CD14-positive monocyte (primary cell): Measurements from ENCODE around the gene RBM44. TPM values are rescaled to one million over a fixed set of nuclear protein-coding genes. Genes with fewer than 3 reads are reported as not detected.

ENCODE experiments used
- DNase-seq, 3 donors: peaks; one replicate each; pipeline ENCODE4 v3.0.0-alpha.2; 2011 to 2022
- H2AFZ ChIP-seq: 2 replicates; pipeline ENCODE4 v1.6.0; 2012; ENCODE audit warnings: mild to moderate bottlenecking, low read depth, low read length, inconsistent platforms; ENCODE audit not compliant: insufficient read depth, poor library complexity, severe bottlenecking
- H3K27ac ChIP-seq, 2 donors: 1 replicate in 1 of 2; 2 replicates in 1 of 2; pipeline ENCODE4 v1.5.1; 2012 to 2013; ENCODE audit warnings: low read length in 2 of 2, control low read depth in 1 of 2, inconsistent platforms in 1 of 2, low read depth in 1 of 2, mild to moderate bottlenecking in 1 of 2
- H3K27me3 ChIP-seq, 2 donors: one replicate each; pipeline versions ENCODE4 v1.6.0 to v1.6.1; 2011 to 2013; ENCODE audit warnings: low read length in 2 of 2; ENCODE audit not compliant: control insufficient read depth in 2 of 2, insufficient read depth in 2 of 2
- H3K36me3 ChIP-seq, 2 donors: replicated peaks in 1 of 2; 1 replicate in 1 of 2; 2 replicates in 1 of 2; pipeline versions ENCODE4 v1.5.1 to v1.6.1; 2012 to 2013; ENCODE audit warnings: low read length in 2 of 2, control low read depth in 1 of 2, inconsistent platforms in 1 of 2, mild to moderate bottlenecking in 1 of 2; ENCODE audit not compliant: insufficient read depth in 2 of 2, control insufficient read depth in 1 of 2
- H3K4me1 ChIP-seq, 2 donors: 1 replicate in 1 of 2; 2 replicates in 1 of 2; pipeline versions ENCODE4 v1.5.1 to v1.6.1; 2012 to 2013; ENCODE audit warnings: low read length in 2 of 2, control low read depth in 1 of 2, inconsistent platforms in 1 of 2, mild to moderate bottlenecking in 1 of 2, moderate library complexity in 1 of 2; ENCODE audit not compliant: insufficient read depth in 2 of 2, control insufficient read depth in 1 of 2
- H3K4me2 ChIP-seq: replicated peaks from 2 replicates; pipeline ENCODE3; 2012; ENCODE audit warnings: low read length, moderate library complexity, mild to moderate bottlenecking; ENCODE audit not compliant: poor library complexity, severe bottlenecking; ENCODE audit errors: extremely low read depth
- H3K4me3 ChIP-seq, 3 experiments: fragments of 200-600 bp in 1 of 3; sonication (generic) in 1 of 3; replicated peaks in 1 of 3; 1 replicate in 2 of 3; 2 replicates in 1 of 3; pipeline ENCODE4 v1.5.1; 2011 to 2013; ENCODE audit warnings: low read length in 3 of 3, mild to moderate bottlenecking in 3 of 3, control low read depth in 2 of 3, low read depth in 2 of 3, inconsistent platforms in 1 of 3, moderate library complexity in 1 of 3
- H3K79me2 ChIP-seq: 2 replicates; pipeline ENCODE4 v1.6.0; 2012; ENCODE audit warnings: mild to moderate bottlenecking, control low read depth, inconsistent platforms, low read length, moderate library complexity; ENCODE audit not compliant: insufficient read depth
- H3K9ac ChIP-seq: 2 replicates; pipeline ENCODE4 v1.6.0; 2017; ENCODE audit warnings: low read length, mild to moderate bottlenecking; ENCODE audit not compliant: insufficient read depth, poor library complexity, severe bottlenecking
- H3K9me3 ChIP-seq, 2 donors: replicated peaks in 1 of 2; 1 replicate in 1 of 2; 2 replicates in 1 of 2; pipeline versions ENCODE4 v1.5.1 to v1.6.1; 2012 to 2013; ENCODE audit warnings: low read length in 2 of 2, control low read depth in 1 of 2; ENCODE audit not compliant: control insufficient read depth in 1 of 2, insufficient read depth in 1 of 2
- H4K20me1 ChIP-seq: 2 replicates; pipeline ENCODE4 v1.6.0; 2012; ENCODE audit warnings: mild to moderate bottlenecking, low read length, control low read depth, moderate library complexity; ENCODE audit not compliant: insufficient read depth
- H3K27ac Mint-ChIP-seq, 7 donors: one replicate each; pipeline ENCODE4 v1.8.0; 2020; ENCODE audit warnings: mild to moderate bottlenecking in 7 of 7, mixed read lengths in 7 of 7, moderate library complexity in 6 of 7, inconsistent platforms in 2 of 7
- H3K27me3 Mint-ChIP-seq, 3 donors: one replicate each; pipeline ENCODE4 v1.8.0; 2021 to 2022; ENCODE audit warnings: low read depth in 3 of 3, mild to moderate bottlenecking in 3 of 3, mixed read lengths in 3 of 3, moderate library complexity in 3 of 3, inconsistent platforms in 1 of 3
- H3K36me3 Mint-ChIP-seq, 2 donors: one replicate each; pipeline ENCODE4 v1.8.0; 2020; ENCODE audit warnings: mixed read lengths in 2 of 2, inconsistent platforms in 1 of 2, mild to moderate bottlenecking in 1 of 2
- H3K4me1 Mint-ChIP-seq: one replicate; pipeline ENCODE4 v1.8.0; 2020; ENCODE audit warnings: mild to moderate bottlenecking, mixed read lengths
- H3K4me3 Mint-ChIP-seq, 2 donors: one replicate each; pipeline ENCODE4 v1.8.0; 2020; ENCODE audit warnings: mild to moderate bottlenecking in 2 of 2, mixed read lengths in 2 of 2, moderate library complexity in 1 of 2
- H3K9me3 Mint-ChIP-seq, 7 donors: one replicate each; pipeline ENCODE4 v1.8.0; 2020 to 2022; ENCODE audit warnings: mixed read lengths in 7 of 7, mild to moderate bottlenecking in 6 of 7, moderate library complexity in 6 of 7, inconsistent platforms in 2 of 7
- WGBS: methylation state at CpG from one replicate; pipeline ENCODE4 v1.1.5; 2013; ENCODE audit warnings: missing lambda C conversion rate; ENCODE audit not compliant: insufficient coverage; 5-methylcytosine and 5-hydroxymethylcytosine counted together
- intact Hi-C, 2 donors: fragments of 100-400 bp; cut with micrococcal nuclease; formaldehyde crosslinking; loops; one replicate each; pipeline versions ENCODE4 v1.15.0 to v1.15.1; 2023
- polyA plus RNA-seq, 3 donors: library from polyadenylated mRNA; depleted of rRNA in 1 of 3; unstranded in 2 of 3; stranded (reverse) in 1 of 3; fragments of 300-500 nt in 2 of 3; fragments of >200 nt in 1 of 3; fragmentation: Illumina TruSeq in 2 of 3; gene quantifications; 1 replicate in 2 of 3; 2 replicates in 1 of 3; pipeline ENCODE4 v1.2.3, GENCODE V29; 2012 to 2021
- TF ChIP-seq, protein P1 (sequence below): fragments of 200-600 bp; IDR thresholded peaks from one replicate; pipeline ENCODE4 v1.8.0; 2022; ENCODE audit warnings: antibody characterized with exemption, mild to moderate bottlenecking

The RBM44 gene
- polyA plus RNA-seq, 3 donors = 0.07 to 1.5 TPM; not detected in 1

DNA sequence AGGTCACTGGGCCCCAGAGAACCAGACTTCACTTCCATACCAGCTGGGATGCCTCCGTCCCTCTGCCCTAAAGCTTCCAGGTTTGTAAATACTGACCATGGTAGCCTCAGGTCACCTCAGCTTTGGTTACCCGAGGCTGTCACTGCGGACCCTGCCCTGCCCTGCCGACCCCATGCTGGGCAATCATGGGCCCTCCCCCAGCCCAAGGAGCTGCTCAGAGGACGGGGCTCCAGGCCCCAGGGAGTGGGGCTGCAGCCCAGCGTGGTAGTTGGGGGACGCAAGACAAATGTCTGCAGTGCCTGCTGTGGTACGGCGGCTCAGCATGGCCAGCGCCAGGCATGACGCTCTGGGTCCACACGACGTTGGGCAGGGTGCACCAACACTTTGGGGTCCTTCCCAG is 86.1 kb downstream of the RBM44 start:
- Mint-ChIP-seq H3K4me1 (peaks cover 5% of the 10 kb centered on the region), H3K27me3 (no peaks in the 10 kb centered on the region), H3K27ac (no peak overlapping the region), H3K4me3 (no peak overlapping the region), H3K36me3 (no peaks in the 10 kb centered on the region), H3K9me3 (no peaks in the 10 kb centered on the region)
- no peak for DNase-seq
- TF ChIP-seq, protein P1, sequence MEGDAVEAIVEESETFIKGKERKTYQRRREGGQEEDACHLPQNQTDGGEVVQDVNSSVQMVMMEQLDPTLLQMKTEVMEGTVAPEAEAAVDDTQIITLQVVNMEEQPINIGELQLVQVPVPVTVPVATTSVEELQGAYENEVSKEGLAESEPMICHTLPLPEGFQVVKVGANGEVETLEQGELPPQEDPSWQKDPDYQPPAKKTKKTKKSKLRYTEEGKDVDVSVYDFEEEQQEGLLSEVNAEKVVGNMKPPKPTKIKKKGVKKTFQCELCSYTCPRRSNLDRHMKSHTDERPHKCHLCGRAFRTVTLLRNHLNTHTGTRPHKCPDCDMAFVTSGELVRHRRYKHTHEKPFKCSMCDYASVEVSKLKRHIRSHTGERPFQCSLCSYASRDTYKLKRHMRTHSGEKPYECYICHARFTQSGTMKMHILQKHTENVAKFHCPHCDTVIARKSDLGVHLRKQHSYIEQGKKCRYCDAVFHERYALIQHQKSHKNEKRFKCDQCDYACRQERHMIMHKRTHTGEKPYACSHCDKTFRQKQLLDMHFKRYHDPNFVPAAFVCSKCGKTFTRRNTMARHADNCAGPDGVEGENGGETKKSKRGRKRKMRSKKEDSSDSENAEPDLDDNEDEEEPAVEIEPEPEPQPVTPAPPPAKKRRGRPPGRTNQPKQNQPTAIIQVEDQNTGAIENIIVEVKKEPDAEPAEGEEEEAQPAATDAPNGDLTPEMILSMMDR = no peak
- no peaks in the 10 kb centered on the region for H4K20me1 ChIP-seq
- no peaks in the 10 kb centered on the region for H3K27me3 ChIP-seq
- no peak overlapping the region for H3K9ac ChIP-seq
- no peaks in the 10 kb centered on the region for H3K79me2 ChIP-seq
- no peaks in the 10 kb centered on the region for H3K36me3 ChIP-seq
- H3K4me2 ChIP-seq = no peak overlapping the region
- no peak overlapping the region for H3K4me3 ChIP-seq
- intact Hi-C loops = no loop called here
- WGBS = 93% methylated on average over 13 of the region's 13 CpGs
- H3K27ac ChIP-seq = no peak overlapping the region
- H3K4me1 ChIP-seq = no peaks in the 10 kb centered on the region
- no peaks in the 10 kb centered on the region for H3K9me3 ChIP-seq
- H2AFZ ChIP-seq = no peak overlapping the region

DNA sequence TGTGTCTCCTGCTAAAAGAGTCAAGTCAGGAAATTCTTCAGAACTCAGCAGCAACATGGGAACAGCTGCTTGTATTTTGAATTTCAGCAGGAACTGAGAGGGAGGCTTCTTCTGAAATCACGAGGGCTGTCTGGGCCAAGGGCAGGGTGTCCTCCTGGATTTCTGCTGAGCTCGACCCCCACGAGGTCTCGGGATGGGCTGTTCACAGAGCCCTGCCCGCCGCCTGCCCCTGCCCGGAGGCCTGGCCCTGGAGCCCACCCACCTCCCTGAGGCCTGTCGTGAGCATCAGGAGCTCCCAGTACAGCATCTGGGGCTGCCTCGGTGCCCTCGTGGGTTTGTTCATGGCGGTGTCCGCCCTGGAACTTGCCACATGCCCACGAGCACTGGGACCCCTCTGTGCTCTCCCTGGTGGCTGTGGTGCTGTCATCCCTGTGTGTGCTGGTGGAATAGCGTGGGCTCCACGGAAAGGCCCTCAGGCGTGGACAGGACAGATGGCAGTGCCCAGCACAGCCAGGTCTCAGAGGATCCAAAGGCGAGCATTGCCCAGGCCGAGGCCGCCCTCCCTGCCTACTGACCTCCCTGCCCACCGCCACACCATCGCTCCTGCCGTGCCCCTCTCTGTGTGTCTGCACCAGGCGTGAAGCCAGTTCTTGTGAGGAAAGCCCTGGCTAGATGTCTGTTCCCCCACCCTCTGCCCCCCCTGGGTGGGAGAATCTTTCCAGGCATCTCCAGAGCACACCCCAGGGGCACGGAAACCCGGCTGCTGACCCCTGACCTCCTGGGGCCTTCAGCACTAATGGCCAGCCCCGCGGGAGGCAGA is 86.7 kb downstream of the RBM44 start:
- H3K4me1 ChIP-seq = no peaks in the 10 kb centered on the region
- no peak overlapping the region for H2AFZ ChIP-seq
- Mint-ChIP-seq H3K36me3 (no peaks in the 10 kb centered on the region), H3K27ac (no peak overlapping the region), H3K4me3 (no peak overlapping the region), H3K4me1 (peaks cover 5% of the 10 kb centered on the region), H3K9me3 (no peaks in the 10 kb centered on the region), H3K27me3 (no peaks in the 10 kb centered on the region)
- no peak overlapping the region for H3K9ac ChIP-seq
- DNase-seq = no peak
- no peak overlapping the region for H3K4me3 ChIP-seq
- TF ChIP-seq, protein P1 = no peak
- 97% methylated on average over 23 of the region's 27 CpGs for WGBS
- no peak overlapping the region for H3K27ac ChIP-seq
- H4K20me1 ChIP-seq = no peaks in the 10 kb centered on the region
- H3K27me3 ChIP-seq = no peaks in the 10 kb centered on the region
- no peaks in the 10 kb centered on the region for H3K79me2 ChIP-seq
- no peaks in the 10 kb centered on the region for H3K36me3 ChIP-seq
- H3K4me2 ChIP-seq = no peak overlapping the region
- intact Hi-C loops = no loop called here
- no peaks in the 10 kb centered on the region for H3K9me3 ChIP-seq
